ENCODE measurements around the gene PHYHIPL.
A peak's percentile ranks its signal among the peaks of the same experiment; 100 is the strongest.
"Not testable (repeated sequence)": the region's sequence is repeated elsewhere in the genome, so short reads cannot be mapped to it uniquely, and the experiment has no call there.

Gene PHYHIPL

GRCh38 chr10:59180689-59181270 is 4.3 kb downstream of the PHYHIPL start:
- intact Hi-C loops (cut with DNase I): no loop called here
- no peak for DNase-seq

GRCh38 chr10:59181668-59182067 is 5.2 kb downstream of the PHYHIPL start:
- peak in 18 of 42 donors; percentile 0 to 68 (median 32) for DNase-seq
- intact Hi-C loops (cut with DNase I): no loop called here

GRCh38 chr10:59190332-59190731 is 13.9 kb downstream of the PHYHIPL start:
- DNase-seq: no peak
- intact Hi-C loops (cut with DNase I): no loop called here

GRCh38 chr10:59206204-59206720 is 29.8 kb downstream of the PHYHIPL start:
- DNase-seq: no peak
- intact Hi-C loops (cut with DNase I): no loop called here

- intact Hi-C loops (cut with DNase I): no loop called here
- no peak for DNase-seq
These were observed 35.9 kb downstream of the PHYHIPL start for GRCh38 chr10:59212301-59212798.

- intact Hi-C loops (cut with DNase I): no loop called here
- DNase-seq: no peak
These were observed 37.7 kb downstream of the PHYHIPL start for GRCh38 chr10:59214160-59214559.

GRCh38 chr10:59216178-59216869 is 39.9 kb downstream of the PHYHIPL start:
- intact Hi-C loops (cut with DNase I): no loop called here

GRCh38 chr10:59222788-59223187 is 46.3 kb downstream of the PHYHIPL start:
- no peak for DNase-seq
- intact Hi-C loops (cut with DNase I): no loop called here

More at GRCh38 chr10:59216178-59216869, 39.9 kb downstream of the PHYHIPL start:
- DNase-seq: no peak

- intact Hi-C loops (cut with DNase I); DNase-seq: not testable (repeated sequence)
These were observed 47.2 kb downstream of the PHYHIPL start for GRCh38 chr10:59223597-59223996.

GRCh38 chr10:59225211-59225610 is 48.8 kb downstream of the PHYHIPL start:
- intact Hi-C loops (cut with DNase I): no loop called here
- DNase-seq: no peak

GRCh38 chr10:59227136-59227673 is 50.8 kb downstream of the PHYHIPL start:
- intact Hi-C loops (cut with DNase I): no loop called here

GRCh38 chr10:59229441-59229840 is 53.0 kb downstream of the PHYHIPL start:
- intact Hi-C loops (cut with DNase I): no loop called here
- no peak for DNase-seq

More at GRCh38 chr10:59227136-59227673, 50.8 kb downstream of the PHYHIPL start:
- peak in 24 of 42 donors; percentile 9 to 75 (median 30) for DNase-seq

GRCh38 chr10:59234194-59234593 is 57.8 kb downstream of the PHYHIPL start:
- intact Hi-C loops (cut with DNase I): loop anchor here (5.0 kb wide), 1 partner anchor 282 kb away; no protein-coding TSS in a partner anchor
- DNase-seq: no peak

GRCh38 chr10:59234816-59235429 is 58.5 kb downstream of the PHYHIPL start:
- intact Hi-C loops (cut with DNase I): loop anchor here (5.0 kb wide), 1 partner anchor 283 kb away; no protein-coding TSS in a partner anchor
- peak in 18 of 42 donors; percentile 8 to 74 (median 38) for DNase-seq

- DNase-seq: no peak
- intact Hi-C loops (cut with DNase I): loop anchor here (2.0 kb wide), 1 partner anchor 347 kb away; no protein-coding TSS in a partner anchor
These were observed 59.7 kb downstream of the PHYHIPL start for GRCh38 chr10:59236064-59236697.

GRCh38 chr10:59237775-59238174 is 61.3 kb downstream of the PHYHIPL start:
- intact Hi-C loops (cut with DNase I): loop anchor here (2.0 kb wide), 1 partner anchor 345 kb away; no protein-coding TSS in a partner anchor
- DNase-seq: no peak

- intact Hi-C loops (cut with DNase I); DNase-seq: not testable (repeated sequence)
These were observed 62.7 kb downstream of the PHYHIPL start for GRCh38 chr10:59239108-59239507.

- intact Hi-C loops (cut with DNase I): no loop called here
These were observed 64.2 kb downstream of the PHYHIPL start for GRCh38 chr10:59240582-59241183.

More at GRCh38 chr10:59240582-59241183, 64.2 kb downstream of the PHYHIPL start:
- peak in 8 of 42 donors; percentile 22 to 77 (median 29) for DNase-seq
